Measurements from ENCODE around the gene OR6V1.

GRCh38 chr7:143018931-143019330, 33.2 kb upstream of the OR6V1 start:
- TF ChIP-seq CTCF (IDR thresholded peaks at IDR 0.05) (no peak), POLR2A (IDR thresholded peaks at IDR 0.05) (no peak)

All from right lobe of liver (tissue), 4 donors.